Activated naive CD8-positive, alpha-beta T cell treated with anti-CD3 and anti-CD28 coated beads, Interleukin-2, amount 50 U/mL, for 16 hours (primary cell): ENCODE data around the gene EMC8.
"Not testable (repeated sequence)": the region's sequence is repeated elsewhere in the genome, so short reads cannot be mapped to it uniquely, and the experiment has no call there.

Experiments used
- DNase-seq: peaks from one replicate; pipeline ENCODE4 v3.0.0-alpha.2; 2020; ENCODE audit warnings: low read depth, low spot score

Gene EMC8

DNA sequence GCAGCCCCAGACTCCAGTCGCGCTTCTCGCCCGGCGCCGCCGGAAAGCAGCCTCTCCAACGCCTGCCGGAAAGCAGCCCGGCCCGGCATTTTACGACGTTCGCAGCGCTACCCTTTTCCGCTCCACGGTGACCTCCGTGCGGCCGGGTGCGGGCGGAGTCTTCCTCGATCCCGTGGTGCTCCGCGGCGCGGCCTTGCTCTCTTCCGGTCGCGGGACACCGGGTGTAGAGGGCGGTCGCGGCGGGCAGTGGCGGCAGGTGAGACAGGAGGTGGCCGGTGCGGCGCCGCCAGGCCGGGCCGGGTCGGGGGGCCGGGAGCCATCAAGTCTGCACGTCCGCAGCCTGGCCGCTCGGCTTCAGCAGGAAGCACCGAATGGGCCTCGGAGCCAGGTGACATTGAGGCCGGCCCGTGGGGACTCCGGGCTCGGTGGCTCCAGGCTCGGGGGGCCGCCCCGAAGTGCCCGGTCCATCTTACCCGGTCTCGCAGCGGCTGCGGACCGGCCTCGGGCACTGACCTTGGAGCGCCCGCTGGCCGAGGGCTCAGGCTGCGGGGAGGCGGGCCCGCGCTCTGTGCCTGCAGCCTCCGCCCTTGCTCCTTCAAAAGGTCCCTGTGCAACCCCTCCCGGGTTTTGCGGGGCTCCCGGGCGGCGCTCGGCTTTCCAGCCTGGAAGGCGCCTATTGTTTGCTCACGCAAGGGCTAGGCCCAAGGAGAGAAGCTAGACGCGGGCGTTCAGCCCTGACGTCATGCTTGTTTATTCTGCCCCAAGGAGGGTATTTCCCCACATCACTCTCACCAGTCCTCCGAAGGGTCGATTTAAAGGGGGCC is at the start of gene EMC8, which contains the start of gene COX4I1:
TSS of gene EMC8 (minus strand) at position 48 of the 824 bp plus-strand sequence. CDS start 249 bp downstream, outside the sequence.
TSS of gene COX4I1 (plus strand) at position 199 of the 824 bp plus-strand sequence. CDS start 1,511 bp downstream, outside the sequence.
- peak; percentile 83 for DNase-seq

DNA sequence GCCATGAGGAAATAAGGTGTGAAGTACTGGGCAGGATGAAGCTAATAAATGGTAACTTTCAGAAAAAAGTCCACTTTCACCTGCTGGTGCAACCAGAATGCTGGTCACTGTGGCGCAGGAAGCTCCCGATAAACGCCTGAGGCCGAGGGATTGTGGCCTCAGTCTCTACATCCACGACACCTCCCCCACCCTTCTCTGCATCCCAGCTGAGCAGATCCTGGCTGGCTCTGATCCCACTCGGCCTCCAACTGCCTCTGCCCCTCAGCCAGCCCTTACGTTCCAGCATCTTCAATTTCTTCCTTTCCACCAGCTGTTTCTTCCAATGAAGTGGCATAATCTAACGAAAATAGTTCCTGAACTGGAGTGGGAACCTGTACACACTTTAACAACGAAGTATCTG is 49.6 kb upstream of the EMC8 start:
- no peak for DNase-seq

DNA sequence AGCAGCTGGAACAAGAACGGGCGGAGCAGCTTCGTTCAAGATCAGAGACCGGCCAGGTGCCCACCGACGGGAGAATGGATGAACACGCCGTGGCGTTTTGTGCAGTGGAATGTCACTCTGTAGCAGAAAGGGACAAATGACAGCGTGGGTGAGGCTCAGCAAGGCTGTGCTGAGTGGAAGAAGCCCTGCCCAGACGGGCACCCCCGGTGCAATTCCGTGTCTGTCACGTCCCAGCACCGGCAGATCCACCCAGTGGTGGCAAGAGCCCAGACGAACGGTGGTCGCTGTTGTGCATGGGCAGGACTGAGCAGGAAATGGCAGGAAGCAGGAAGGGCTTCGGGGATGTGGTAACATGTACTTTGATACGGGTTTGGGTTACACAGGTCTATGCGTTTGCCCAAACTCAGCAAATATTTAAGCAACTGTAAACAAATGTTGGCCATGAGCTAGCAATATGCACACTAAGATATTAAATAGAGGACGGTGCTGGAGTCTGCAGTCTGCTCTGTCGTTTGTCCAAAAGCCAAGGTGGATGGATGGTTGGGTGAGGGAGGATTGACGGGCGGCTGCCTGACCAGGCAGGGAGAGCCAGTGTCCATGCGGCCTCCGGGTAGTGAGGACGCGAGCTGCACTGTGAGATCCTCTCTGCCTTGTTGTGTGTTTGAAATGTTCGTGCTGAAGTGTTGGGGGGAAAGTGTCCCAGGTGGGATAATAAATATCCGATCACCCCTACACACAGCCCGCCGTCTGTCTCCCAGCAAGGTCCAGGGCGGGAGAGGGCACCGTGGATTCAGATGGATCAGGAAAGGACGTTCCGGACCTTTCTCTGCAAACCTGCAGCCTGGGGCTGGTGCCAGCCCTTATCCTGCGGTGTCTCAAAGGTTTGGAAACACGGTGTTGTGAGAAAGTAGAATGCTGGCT is 48.6 kb upstream of the EMC8 start:
- DNase-seq, result no peak

DNA sequence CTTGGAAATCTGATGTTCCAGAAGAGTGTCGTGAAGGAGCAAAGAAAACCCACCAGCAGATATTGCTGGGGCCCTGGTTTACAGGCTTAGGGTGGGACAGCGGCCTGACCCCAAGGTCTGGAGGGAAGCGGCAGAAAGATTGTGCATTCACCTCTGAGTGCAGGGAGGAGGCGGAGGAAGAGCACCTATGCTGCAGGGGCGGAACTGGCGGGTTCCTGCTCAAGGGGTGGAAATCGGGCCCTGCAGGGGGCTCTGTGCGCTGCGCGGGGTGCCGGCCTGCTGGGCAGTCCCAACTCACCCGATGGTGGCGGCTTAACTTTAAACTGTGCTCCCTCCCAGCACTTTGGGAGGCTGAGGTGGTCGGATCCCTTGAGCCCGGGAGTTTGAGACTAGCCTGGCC is 47.7 kb upstream of the EMC8 start:
- DNase-seq, result no peak

DNA sequence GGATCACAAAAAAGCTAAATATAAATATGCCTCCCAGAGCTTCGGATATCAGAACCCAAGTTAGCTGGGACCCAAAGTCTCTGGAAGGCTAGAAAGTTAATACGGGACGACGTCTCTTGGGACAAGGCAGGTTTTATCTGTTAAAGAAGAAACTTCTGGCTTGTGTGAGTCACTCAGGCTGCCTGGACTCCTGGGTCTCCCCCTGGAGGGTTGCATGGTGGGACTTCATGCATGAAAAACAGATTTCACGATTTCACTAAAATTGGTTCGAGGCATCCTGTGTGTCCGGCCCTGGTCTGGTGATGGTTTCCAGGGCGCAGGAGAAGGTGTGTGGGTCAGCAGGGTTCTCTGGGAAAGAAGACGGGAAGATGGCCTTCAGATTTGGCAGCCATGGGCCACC is 47.1 kb upstream of the EMC8 start:
- no peak for DNase-seq

DNA sequence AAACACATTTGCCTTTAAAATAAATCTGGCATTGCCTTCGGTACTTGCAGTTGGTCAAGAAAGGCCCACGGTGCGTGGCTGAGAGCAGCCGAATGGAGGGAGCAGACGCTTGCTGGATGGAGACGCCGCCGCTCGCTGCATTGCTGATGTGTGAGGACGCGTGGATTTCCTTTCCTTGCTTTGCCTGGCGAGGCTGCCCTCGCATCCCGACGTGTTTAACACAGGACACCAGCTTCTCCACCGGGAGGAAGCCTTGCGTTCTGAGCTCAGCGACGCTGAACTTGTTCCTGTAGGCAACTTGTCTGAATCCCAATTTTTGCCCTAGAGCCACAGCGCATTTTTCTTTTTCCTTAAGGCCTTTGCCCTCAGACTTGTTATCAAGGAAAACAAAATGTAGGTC is 45.9 kb upstream of the EMC8 start:
- DNase-seq, result no peak

DNA sequence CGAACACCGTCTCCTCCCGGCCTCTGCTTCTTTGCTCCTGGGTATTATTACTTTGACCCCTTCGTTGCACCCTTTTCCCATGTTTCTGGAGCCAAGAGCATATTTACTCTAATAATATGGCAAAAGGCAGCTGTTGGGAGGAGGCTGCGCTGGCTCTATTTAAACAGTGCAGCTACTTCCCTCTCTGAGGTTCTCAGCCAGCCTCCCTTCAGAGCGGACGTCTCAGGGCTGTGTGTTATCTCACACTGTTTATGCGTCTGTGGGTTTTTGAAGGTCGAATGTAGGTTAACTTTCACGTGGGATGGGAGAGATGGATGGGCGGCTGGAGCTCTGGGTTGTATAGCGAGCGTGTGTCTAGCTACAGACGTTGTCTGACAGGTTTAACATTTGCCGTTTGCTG is 45.4 kb upstream of the EMC8 start:
- no peak for DNase-seq

DNA sequence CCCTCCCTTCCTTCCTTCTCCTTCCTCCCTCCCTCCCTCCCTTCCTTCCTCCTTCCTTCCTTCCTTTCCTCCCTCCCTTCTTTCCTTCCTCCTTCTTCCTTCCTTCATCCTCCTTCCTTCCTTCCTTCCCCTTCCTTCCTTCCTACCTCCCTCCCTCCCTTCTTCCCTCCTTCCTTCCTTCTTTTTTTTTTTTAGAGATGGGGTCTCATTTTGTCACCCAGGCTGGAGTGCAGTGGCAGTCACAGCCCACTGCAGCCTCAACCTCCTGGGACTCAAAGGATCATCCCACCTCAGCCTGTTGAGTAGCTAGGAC is 44.8 kb upstream of the EMC8 start:
- no peak for DNase-seq

DNA sequence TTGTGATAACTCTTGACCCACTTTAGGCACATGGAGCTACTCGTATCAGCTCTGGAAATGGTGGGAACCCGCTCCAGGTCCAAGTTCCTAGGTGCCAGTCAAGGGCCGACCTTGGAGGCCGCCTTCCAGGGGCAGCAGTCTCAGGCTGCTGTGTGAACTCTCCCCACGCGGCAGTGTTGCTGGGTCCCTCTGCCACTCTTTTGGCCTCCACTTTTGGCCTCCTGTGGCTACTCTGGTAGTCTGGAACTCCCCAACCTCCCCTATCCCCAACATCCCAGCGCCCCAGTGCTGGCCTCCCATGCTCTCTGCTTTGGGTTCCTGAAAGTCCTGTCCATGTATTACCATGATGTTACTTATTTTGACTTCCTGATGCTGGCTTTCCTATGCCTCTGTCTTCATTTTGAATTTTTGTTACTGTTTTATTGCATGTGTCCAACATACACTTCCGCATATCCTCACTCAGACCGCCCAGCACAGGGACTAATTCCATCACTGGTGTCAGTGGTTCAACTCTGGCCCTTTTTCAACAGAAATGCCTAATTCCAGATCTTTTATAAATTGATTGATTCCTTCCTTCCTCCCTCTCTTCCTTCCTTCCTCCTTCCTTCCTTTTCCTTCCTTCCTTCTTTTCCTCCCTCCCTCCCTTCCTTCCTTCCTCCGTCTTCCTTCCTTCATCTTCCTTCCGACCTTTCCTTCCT is 44.3 kb upstream of the EMC8 start:
- no peak for DNase-seq

DNA sequence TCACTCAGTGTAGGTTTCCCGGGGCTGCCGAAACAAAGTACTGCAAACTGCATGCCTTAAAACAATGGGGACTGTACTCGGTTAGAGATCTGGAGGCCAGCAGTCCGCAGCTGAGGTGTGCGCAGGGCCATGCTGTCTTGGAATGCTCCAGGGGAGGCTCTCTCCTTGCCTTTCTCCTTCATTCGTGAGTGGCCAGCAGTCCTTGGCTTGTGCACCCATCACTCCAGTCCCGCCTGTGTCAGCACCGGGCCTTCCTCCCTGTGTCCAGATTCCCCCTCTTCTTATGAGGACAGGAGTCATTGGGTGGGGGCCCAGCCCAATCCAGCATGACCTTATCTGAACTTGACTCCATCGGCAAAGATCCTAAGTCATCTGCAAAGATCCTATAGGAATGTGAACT is 43.5 kb upstream of the EMC8 start:
- no peak for DNase-seq

DNA sequence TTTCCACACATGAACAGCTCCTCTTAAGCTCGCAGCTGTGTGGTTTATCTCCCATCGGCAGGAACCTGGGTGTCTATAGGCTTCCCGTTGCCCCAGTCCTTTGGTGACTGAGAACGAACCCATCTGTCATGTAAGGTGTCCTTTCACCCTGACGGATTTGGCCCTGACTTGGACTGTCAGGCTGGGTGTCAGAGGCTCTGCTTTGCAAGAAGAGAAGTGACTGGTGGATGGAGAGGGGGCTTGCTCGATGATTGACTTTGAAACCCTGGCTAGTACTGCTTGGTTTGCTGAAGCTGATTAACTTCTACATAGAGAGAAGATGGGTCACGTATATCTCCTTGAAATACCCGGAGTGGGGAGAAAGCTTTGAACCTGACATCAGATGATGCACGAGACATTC is 43.1 kb upstream of the EMC8 start:
- DNase-seq, result no peak

DNA sequence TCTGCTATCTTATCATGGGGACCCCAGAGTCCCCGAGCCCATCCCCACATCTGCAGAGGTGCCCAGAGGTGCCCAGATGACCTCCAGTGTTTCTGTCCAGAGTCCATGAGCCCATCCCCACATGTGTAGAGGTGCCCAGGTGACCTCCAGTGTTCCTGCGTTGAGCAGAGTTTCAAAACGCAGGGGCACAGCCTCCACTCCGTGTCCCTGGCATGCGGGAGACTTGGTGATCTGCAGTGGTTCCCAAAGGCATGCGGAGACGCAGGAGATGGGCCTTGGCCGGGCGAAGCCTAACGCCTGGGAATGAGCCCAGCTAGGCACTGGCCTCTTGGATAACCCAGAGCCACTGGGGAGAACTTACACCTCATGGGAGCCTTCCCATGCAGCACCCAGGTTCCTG is 41.5 kb upstream of the EMC8 start:
- DNase-seq, result no peak

DNA sequence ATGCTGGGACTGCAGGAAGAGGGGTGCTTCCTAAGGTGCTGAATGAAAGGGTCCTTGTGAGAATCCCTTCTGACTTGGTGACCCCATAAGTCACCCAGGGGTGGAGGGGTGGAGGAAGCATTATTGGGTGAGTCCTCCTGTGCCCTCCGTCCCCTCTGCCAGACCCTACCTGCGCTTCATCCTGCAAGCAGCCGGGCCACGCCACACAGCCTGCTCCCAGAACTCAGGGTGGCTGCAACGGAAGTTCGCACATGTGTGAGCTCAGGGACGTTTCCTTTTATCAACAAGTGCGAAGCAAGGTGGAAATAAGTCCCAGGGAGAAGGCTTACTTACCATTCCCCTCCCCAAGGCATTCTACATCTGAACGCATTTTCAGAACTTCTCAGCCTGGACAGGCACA is 41.1 kb upstream of the EMC8 start:
- no peak for DNase-seq

DNA sequence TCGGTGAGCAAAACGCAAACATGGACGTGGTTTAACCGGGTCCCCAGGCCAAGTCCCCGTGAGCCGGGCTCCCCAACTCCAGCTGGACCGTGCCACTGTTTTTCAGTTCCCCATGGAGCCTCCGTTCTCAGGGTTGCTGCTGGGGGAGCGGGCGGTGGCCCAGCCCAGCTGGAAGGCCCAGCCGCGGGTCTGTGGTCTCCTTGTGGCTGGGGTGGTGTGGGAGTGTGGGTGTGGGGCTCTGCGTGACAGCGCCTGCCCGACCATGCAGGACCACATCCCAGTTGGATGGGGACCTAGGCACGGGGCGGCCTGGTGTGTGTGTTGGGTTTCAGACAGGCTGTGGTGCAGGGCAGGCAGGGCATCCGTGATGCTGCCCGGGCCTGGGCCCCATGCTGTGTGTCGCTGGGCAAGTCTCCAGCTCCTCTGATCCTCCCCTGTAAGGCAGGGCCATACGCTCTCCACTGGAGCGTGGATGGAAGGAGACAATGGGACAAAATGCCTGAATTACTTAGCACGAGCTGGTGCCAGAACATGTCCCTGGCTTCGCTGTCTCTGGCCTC is 40.4 kb upstream of the EMC8 start:
- DNase-seq, result no peak

DNA sequence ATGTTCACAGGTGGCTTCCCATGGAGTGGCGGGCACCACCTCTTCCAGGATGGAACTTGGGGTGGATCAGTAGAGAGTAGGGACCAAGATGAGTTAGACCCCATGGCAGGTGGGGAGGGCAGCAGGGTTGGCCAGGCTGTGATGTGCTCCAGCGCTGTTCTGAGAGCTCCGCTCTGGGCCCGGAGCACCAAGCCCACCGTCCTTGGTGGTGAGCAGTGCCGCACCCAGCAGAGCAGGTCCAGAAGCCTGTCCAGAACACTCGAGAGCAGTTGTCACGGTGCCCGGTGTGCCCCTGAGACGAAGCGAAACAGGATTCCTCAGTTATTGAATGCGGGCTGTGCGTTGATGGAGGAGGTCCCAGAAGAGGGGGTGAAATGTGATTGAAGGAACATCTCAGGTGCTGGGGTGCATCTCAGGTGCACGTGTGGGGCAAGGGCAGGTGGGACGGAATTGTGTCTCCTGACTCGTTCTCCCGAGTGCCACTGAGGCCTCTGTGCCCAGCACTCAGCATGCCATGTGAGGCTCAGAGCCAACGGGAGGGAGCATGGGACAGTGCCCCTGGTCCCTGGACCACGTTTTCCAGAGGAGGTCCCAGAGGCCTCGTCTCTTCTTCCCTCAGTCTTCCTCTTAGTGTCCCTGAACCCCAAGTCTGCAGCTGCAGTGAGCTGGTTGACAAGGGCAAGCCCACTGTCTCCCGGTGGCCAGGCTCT is 39.7 kb upstream of the EMC8 start:
- DNase-seq, result no peak

DNA sequence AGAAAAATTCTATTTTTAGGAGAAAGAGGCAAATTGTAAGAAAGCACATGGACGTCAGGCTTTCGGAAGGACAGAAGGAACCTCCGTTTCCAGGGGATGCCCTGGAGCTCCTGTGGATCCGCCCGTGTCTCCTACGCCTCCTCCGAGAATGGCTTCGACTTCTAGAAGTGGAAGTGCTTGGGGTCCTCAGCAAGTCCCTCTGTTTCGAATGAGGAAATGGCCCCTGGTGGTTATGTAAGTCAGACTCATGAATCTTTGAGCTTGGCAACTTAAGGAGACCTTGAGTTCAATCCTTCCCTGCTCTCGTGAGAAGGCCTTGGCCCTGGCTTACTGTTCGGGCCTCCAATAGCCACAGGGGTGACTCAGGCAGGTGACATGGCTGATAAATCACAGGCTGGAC is 39.0 kb upstream of the EMC8 start:
- no peak for DNase-seq

DNA sequence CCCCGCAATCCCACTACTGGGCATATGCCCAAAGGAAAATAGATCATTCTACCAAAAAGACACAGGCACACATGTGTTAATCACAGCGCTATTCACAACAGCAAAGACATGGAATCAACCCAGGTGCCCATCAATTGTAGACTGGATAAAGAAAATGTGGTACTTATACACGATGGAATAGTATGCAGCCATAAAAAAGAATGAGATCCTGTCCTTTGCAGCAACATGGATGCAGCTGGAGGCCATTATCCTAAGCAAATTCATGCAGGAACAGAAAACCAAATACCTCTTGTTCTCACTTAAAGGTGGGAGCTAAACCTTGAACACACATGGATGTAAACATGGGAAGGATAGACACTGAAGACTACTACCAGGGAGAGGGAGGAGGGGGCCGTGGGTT is 38.3 kb upstream of the EMC8 start:
- not testable (repeated sequence) for DNase-seq

DNA sequence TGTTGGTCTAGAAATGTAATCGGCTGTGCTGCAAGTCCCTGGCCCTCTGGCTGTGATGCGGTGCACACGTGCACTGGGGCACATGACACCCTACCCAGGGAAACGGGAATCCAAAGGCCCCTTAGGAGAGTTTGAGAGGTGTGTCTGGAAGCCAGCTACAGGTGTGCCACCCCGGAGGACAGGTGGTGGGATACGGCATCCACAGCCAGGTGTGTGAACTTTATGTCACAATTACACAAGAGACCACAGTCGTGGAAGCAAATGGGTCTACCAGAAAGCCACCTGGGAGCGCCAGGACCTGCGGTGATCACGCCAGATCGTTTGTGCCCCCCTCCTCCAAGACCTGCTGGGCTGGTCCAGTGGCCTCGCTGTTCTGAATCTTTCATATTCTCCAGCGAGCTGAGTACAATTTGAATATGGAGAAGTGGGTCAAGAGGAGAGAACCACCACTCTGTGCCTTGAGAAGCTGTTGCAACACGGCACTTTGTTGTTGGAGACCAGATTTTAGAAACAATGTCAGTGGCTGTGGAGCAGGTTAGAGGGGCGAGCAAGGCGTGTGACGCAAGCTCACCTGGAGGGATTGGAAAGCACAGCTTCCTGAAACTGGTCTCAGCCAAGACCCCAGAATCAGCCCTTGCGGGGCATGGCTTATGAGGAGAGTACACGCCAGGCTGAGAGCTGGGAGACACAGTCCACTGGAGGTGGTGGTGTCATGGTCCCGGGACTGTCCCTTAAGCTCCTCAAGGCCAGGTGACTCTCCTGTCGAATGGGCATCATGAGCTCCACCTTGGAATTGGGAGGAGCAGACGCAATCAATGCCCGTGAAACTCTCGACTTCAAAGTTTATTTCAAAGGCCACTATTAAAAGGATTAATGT is 37.6 kb upstream of the EMC8 start:
- no peak for DNase-seq

DNA sequence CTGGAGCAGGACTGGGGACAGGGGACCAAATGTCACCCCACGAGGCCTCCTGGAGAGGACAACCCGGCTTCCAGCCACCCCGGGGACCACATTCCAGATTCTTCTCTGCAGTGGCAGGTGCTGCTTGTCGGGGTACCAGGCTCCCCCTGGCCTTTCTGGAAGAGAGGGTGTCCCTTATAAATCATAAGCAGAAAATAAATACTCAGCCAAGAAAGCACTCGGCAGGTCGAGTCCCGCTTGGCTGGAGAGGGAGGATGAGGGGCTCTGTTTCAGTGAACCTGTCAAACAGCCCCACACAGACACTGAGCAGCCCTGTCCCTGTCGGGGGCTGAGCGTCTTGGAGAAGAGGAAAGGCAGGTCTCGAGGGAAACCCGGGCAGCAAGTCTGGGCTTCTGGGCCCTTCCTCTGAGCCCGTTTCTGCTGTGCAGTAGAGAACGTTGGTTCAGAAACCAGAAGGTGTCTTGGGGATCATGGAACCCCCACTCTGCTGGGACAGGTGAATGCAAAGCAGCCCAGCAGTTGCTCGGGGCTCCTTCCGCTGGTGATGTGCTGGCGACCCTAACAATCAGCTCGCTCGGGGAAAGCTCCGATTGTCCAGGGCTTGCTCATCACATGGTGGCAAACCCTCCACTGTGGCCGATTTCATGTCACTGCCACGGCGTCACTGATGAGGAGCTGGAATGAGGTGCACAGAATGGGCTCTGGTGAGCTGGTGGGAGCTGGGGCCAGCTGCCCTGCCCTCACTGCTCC is 36.8 kb upstream of the EMC8 start:
- DNase-seq, result no peak
